ENCODE measurements around the gene CHFR. TPM values are rescaled to one million over a fixed set of nuclear protein-coding genes. Genes with fewer than 3 reads are reported as not detected.

The CHFR gene
- total and polyA plus RNA-seq, 9 of the 15 experiments (the other 6 are each of a cell fraction or from before 2014, with no cell fraction given) = 0.61 to 33.9 (median 19.3) TPM

DNA sequence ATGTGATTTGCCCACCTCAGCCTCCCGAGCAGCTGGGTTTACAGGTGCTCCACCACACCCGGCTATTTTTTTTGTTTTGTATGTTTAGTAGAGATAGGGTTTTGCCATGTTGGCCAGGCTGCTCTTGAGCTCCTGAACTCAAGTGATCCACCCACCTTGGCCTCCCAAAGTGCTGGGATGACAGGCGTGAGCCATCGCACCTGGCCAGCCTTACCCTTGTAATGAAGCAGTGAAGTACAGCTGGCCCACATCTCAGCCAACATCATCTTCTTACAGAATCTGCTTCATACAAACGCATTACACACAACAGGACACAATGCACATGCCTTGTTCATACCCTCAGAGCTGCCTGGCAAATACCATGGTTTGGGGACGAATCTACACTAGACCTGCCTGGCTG, 31.3 kb upstream of the CHFR start:
- CTCF ChIA-PET (ENCODE audit: low intra/inter-chr PET ratio) = no interaction called here
- Histone ChIP-seq H3K9me1 (ENCODE audit: control insufficient read depth, insufficient read depth, low read length) (no peaks in the 10 kb centered on the region), H3K27ac (ENCODE audit: extremely low read depth, low read depth, low read length) (no peak overlapping the region), H3K4me2 (ENCODE audit: insufficient read depth, low read length) (no peak overlapping the region), H3K79me2 (ENCODE audit: control insufficient read depth, insufficient read depth, low read length) (no peaks in the 10 kb centered on the region), H3K36me3 (ENCODE audit: control insufficient read depth, insufficient read depth, low read length) (no peaks in the 10 kb centered on the region), H3K9me3 (replicated peaks; ENCODE audit: control insufficient read depth, insufficient read depth, low read depth, low read length) (peaks cover 7% of the 10 kb centered on the region), H3K4me3 (no peak overlapping the region), H2AFZ (ENCODE audit: low read depth, low read length) (no peak overlapping the region), H3K27me3 (ENCODE audit: control insufficient read depth in 2 of 2, insufficient read depth in 2 of 2, low read length in 2 of 2) (no peaks in the 10 kb centered on the region), H4K20me1 (replicated peaks; ENCODE audit: control insufficient read depth, insufficient read depth, low read length) (no peaks in the 10 kb centered on the region), H3K4me1 (replicated peaks in 1 of 2; ENCODE audit: control insufficient read depth in 2 of 2, insufficient read depth in 2 of 2, low read length in 2 of 2) (no peaks in the 10 kb centered on the region), H3K9ac (ENCODE audit: insufficient read depth in 1 of 2, low read depth in 2 of 2, low read length in 2 of 2) (no peak overlapping the region)
- WGBS (ENCODE audit: insufficient coverage, low coverage, missing lambda C conversion rate) = 3% methylated on average over 6 of the region's 6 CpGs
- POLR2A ChIA-PET = no interaction called here
- in situ Hi-C loops (cut with MboI) (no loop called here), intact Hi-C loops (cut with micrococcal nuclease) (no loop called here)
- ATAC-seq = no peak
- DNase-seq (ENCODE audit: extremely low read depth in 1 of 4, low spot score in 3 of 4) = no peak
- BruUV-seq (replicated peaks) = no TSS peak
- TF ChIP-seq HNRNPL (IDR thresholded peaks at IDR 0.05; ENCODE audit: low read depth, low read length) (no peak), CBX2 (IDR thresholded peaks at IDR 0.05; ENCODE audit: insufficient read depth, low read length, poor library complexity, severe bottlenecking) (no peak), ARID2 (IDR thresholded peaks at IDR 0.05) (no peak), HNRNPUL1 (IDR thresholded peaks at IDR 0.05; ENCODE audit: low read length) (no peak), ZBTB8A (IDR thresholded peaks at IDR 0.05; ENCODE audit: partially characterized antibody) (no peak), ZBTB1 (CRISPR knock-in tag; IDR thresholded peaks at IDR 0.05; ENCODE audit: borderline replicate concordance, low read depth) (no peak), STAT5B (CRISPR knock-in tag; IDR thresholded peaks at IDR 0.05) (no peak), RUNX1 (IDR thresholded peaks at IDR 0.05; ENCODE audit: low read depth) (no peak), WHSC1 (IDR thresholded peaks at IDR 0.05; ENCODE audit: low read length) (no peak)
- TF ChIP-seq, protein P1, sequence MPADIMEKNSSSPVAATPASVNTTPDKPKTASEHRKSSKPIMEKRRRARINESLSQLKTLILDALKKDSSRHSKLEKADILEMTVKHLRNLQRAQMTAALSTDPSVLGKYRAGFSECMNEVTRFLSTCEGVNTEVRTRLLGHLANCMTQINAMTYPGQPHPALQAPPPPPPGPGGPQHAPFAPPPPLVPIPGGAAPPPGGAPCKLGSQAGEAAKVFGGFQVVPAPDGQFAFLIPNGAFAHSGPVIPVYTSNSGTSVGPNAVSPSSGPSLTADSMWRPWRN (IDR thresholded peaks at IDR 0.05; ENCODE audit: low read depth) = no peak
- TF ChIP-seq, protein P2, sequence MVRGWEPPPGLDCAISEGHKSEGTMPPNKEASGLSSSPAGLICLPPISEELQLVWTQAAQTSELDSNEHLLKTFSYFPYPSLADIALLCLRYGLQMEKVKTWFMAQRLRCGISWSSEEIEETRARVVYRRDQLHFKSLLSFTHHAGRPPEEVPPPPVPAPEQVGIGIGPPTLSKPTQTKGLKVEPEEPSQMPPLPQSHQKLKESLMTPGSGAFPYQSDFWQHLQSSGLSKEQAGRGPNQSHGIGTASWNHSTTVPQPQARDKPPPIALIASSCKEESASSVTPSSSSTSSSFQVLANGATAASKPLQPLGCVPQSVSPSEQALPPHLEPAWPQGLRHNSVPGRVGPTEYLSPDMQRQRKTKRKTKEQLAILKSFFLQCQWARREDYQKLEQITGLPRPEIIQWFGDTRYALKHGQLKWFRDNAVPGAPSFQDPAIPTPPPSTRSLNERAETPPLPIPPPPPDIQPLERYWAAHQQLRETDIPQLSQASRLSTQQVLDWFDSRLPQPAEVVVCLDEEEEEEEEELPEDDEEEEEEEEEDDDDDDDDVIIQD (CRISPR knock-in tag; IDR thresholded peaks at IDR 0.05) = no peak
- no peak for FAIRE-seq

Measured in K562 (cell line).